Coronary artery (tissue), 2 donors: Measurements from ENCODE around the gene NNT.
"Not testable (repeated sequence)": the region's sequence is repeated elsewhere in the genome, so short reads cannot be mapped to it uniquely, and the experiment has no call there.

Experiments
- DNase-seq: peaks from one replicate; pipeline ENCODE4 v3.0.0-alpha.2; 2017; ENCODE audit warnings: low spot score
- H3K27ac ChIP-seq, 2 donors: fragments of 200-600 bp; sonication (generic); one replicate each; pipeline ENCODE4 v1.5.1; 2016 to 2019
- H3K4me3 ChIP-seq: fragments of 200-600 bp; sonication (generic); 2 replicates; pipeline ENCODE4 v1.5.1; 2016; ENCODE audit warnings: mild to moderate bottlenecking, moderate library complexity
- CTCF ChIP-seq: fragments of 200-600 bp; sonication (generic); IDR thresholded peaks from one replicate; pipeline ENCODE4 v1.5.1; 2019; ENCODE audit warnings: antibody characterized with exemption

The NNT gene

GRCh38 chr5:43685252-43685950, 82.4 kb downstream of the NNT start:
- TF ChIP-seq CTCF = no peak
- Histone ChIP-seq H3K4me3 (no peak overlapping the region), H3K27ac (peak overlapping the region; percentile 42 to 82)
- no peak for DNase-seq

- Histone ChIP-seq H3K4me3 (no peak overlapping the region), H3K27ac (no peak overlapping the region)
- no peak for DNase-seq
Observed at GRCh38 chr5:43687275-43687674, 84.3 kb downstream of the NNT start.

GRCh38 chr5:43691275-43691674, 88.3 kb downstream of the NNT start:
- no peak for TF ChIP-seq CTCF
- DNase-seq = no peak
- Histone ChIP-seq H3K27ac (no peak overlapping the region), H3K4me3 (no peak overlapping the region)

More at GRCh38 chr5:43687275-43687674, 84.3 kb downstream of the NNT start:
- TF ChIP-seq CTCF = no peak

GRCh38 chr5:43691893-43692292, 88.9 kb downstream of the NNT start:
- TF ChIP-seq CTCF = no peak
- H3K27ac ChIP-seq = no peak overlapping the region
- DNase-seq = no peak
- no peak overlapping the region for H3K4me3 ChIP-seq

GRCh38 chr5:43693411-43693810, 90.4 kb downstream of the NNT start:
- no peak for TF ChIP-seq CTCF
- no peak overlapping the region for H3K4me3 ChIP-seq
- H3K27ac ChIP-seq = no peak overlapping the region
- no peak for DNase-seq

- TF ChIP-seq CTCF = no peak
- Histone ChIP-seq H3K4me3 (no peak overlapping the region), H3K27ac (no peak overlapping the region)
- no peak for DNase-seq
Observed at GRCh38 chr5:43694027-43694426, 91.0 kb downstream of the NNT start.

GRCh38 chr5:43696444-43696843, 93.5 kb downstream of the NNT start:
- H3K4me3 ChIP-seq, H3K27ac ChIP-seq, DNase-seq: not testable (repeated sequence)
